Erythroblast (primary cell): ENCODE measurements around the gene TOX2.

ENCODE experiments used
- DNase-seq, 2 experiments: peaks; one replicate each; lab custom pipeline; 2025; lab: John Stamatoyannopoulos, UW
- GATA1 ChIP-seq: IDR thresholded peaks from 2 replicates; pipeline ENCODE4 v1.6.1; 2011; ENCODE audit warnings: low read depth, mild to moderate bottlenecking, control low read depth, low read length, moderate library complexity
- POLR2A ChIP-seq: IDR thresholded peaks from 2 replicates; pipeline ENCODE4 v1.6.1; 2011; ENCODE audit warnings: mild to moderate bottlenecking, low read length

Gene TOX2

GRCh38 chr20:43906505-43907034 is 8.1 kb upstream of the TOX2 start:
- no peak for DNase-seq
- TF ChIP-seq POLR2A, result no peak
- TF ChIP-seq GATA1, result no peak

GRCh38 chr20:43909211-43909610 is 5.4 kb upstream of the TOX2 start:
- no peak for DNase-seq
- TF ChIP-seq GATA1 (no peak), POLR2A (no peak)

GRCh38 chr20:43909720-43910119 is 4.9 kb upstream of the TOX2 start:
- no peak for TF ChIP-seq POLR2A
- TF ChIP-seq GATA1, result no peak
- DNase-seq, result no peak

GRCh38 chr20:43910564-43910963 is 4.1 kb upstream of the TOX2 start:
- TF ChIP-seq GATA1, result no peak
- no peak for TF ChIP-seq POLR2A

GRCh38 chr20:43911066-43911465 is 3.6 kb upstream of the TOX2 start:
- TF ChIP-seq GATA1 (no peak), POLR2A (no peak)
- DNase-seq, result no peak

More at GRCh38 chr20:43910564-43910963, 4.1 kb upstream of the TOX2 start:
- no peak for DNase-seq

- DNase-seq, result no peak
- TF ChIP-seq GATA1 (no peak), POLR2A (no peak)
These were observed 1.2 kb upstream of the TOX2 start for GRCh38 chr20:43913291-43914025.

- DNase-seq, result no peak
- no peak for TF ChIP-seq GATA1
- TF ChIP-seq POLR2A, result no peak
These were observed 790 bp downstream of the TOX2 start for GRCh38 chr20:43915211-43916072.

GRCh38 chr20:43916073-43916880 is 1.6 kb downstream of the TOX2 start:
- TF ChIP-seq GATA1 (no peak), POLR2A (no peak)
- no peak for DNase-seq

GRCh38 chr20:43916881-43917371 is 2.3 kb downstream of the TOX2 start:
- TF ChIP-seq POLR2A, result no peak
- TF ChIP-seq GATA1, result no peak
- no peak for DNase-seq

GRCh38 chr20:43917380-43917779 is 2.7 kb downstream of the TOX2 start:
- TF ChIP-seq GATA1 (no peak), POLR2A (no peak)

GRCh38 chr20:43919686-43920403 is 5.2 kb downstream of the TOX2 start:
- TF ChIP-seq POLR2A (no peak), GATA1 (no peak)
- DNase-seq, result no peak

More at GRCh38 chr20:43917380-43917779, 2.7 kb downstream of the TOX2 start:
- no peak for DNase-seq

GRCh38 chr20:43920797-43921196 is 6.1 kb downstream of the TOX2 start:
- TF ChIP-seq POLR2A, result no peak
- TF ChIP-seq GATA1, result no peak
- DNase-seq, result no peak
